ENCODE results near the gene TMF1. TPM values are rescaled to one million over a fixed set of nuclear protein-coding genes. Genes with fewer than 3 reads are reported as not detected.

The TMF1 gene
- total RNA-seq, 1 experiment from 2014 or later, result 14.8 TPM

DNA sequence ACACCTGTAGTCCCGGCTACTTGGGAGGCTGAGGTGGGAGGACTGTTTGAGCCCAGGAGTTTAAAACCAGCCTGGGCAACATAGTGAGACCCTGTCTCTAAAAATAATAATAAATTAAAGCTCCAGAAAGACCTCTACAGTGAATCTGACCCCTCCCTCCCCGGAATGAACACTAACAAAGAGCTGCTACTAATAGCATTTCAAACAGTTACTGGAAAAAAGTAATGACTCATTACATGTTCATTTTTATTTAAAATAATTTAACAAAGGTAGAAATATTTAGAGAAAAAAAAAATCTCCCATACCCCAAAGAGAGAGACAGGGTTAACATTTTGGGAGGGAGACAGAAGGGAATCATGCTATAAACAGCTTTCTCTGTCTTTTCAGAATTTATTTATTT is 30.2 kb upstream of the TMF1 start:
- in situ Hi-C loops (cut with HindIII; ENCODE audit: low pct_unique_long_range_greater_than_20kb, low sequenced_read_pairs), result no loop called here
- no peak for DNase-seq (ENCODE audit: low read depth, low spot score)

DNA sequence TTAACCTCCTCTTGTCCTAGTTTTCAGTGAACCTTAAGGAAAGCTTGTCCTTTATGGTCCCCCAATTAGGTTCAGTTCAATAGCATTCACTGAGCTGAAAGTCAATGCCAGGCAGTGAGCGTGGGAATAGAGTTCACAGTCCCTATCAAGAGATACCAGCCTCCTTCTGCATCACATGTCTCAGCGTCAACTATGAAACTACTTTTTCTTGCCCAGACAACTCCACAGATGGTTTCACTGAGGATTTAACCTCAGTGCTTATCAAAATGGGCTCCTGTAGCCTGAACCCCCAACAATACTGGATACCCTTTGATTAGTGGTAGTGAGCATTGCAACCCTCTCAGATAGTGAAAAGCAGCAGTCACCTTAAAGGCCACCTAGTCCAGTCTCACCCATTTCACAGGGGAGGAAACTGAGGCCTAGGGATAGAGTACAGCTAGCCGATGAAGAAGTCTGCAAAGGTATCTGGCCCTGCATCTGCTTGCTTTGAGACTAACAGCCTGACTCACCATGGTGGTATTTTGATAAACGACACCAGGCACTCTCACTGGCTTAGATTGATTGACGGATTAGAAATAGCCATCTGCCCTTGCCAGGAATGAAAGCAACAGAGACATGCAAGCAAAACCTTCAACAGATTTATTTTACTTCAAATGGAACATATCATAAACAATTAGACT is 29.6 kb upstream of the TMF1 start:
- in situ Hi-C loops (cut with HindIII; ENCODE audit: low pct_unique_long_range_greater_than_20kb, low sequenced_read_pairs), result no loop called here

DNA sequence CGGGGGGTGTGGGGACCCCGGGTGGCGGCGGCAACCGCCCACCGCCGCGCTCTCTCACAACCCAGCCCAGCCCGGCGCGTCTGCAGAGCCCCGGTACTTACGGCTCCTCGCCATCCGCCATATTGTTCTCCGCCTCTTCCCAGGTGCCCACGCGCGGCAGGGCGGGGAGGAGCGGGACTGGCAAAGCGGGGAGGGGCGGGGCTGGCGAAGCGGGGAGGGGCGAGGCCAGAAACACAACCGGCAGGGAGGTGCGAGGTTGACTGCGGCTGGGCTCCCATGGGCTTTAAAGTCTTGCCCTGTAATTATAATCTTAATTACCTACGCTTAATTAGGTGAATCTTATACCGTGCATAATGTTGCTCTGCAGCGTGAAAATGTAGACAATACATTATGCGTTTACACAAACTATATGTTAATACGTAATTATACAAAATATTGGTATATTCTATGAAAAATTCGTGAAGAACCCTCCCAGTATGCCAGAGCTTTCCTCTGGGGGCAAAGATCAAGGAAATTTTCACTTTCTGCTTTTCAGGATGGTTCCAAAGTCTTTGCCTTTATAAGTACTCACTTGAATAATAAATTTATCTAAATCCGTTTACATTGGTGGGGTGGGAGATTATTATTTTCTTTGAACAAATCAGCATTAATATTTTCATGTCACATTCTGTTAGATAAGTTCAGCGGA is 28.2 kb upstream of the TMF1 start, which contains the start of gene UBA3:
TSS of gene UBA3 (minus strand) at position 133 of the 688 bp plus-strand sequence. CDS start at position 121, 12 bp downstream.
- DNase-seq (ENCODE audit: low read depth, low spot score), result peak; percentile 86
- in situ Hi-C loops (cut with HindIII; ENCODE audit: low pct_unique_long_range_greater_than_20kb, low sequenced_read_pairs), result no loop called here

More for the DNA sequence above, 29.6 kb upstream of the TMF1 start:
- no peak for DNase-seq (ENCODE audit: low read depth, low spot score)

DNA sequence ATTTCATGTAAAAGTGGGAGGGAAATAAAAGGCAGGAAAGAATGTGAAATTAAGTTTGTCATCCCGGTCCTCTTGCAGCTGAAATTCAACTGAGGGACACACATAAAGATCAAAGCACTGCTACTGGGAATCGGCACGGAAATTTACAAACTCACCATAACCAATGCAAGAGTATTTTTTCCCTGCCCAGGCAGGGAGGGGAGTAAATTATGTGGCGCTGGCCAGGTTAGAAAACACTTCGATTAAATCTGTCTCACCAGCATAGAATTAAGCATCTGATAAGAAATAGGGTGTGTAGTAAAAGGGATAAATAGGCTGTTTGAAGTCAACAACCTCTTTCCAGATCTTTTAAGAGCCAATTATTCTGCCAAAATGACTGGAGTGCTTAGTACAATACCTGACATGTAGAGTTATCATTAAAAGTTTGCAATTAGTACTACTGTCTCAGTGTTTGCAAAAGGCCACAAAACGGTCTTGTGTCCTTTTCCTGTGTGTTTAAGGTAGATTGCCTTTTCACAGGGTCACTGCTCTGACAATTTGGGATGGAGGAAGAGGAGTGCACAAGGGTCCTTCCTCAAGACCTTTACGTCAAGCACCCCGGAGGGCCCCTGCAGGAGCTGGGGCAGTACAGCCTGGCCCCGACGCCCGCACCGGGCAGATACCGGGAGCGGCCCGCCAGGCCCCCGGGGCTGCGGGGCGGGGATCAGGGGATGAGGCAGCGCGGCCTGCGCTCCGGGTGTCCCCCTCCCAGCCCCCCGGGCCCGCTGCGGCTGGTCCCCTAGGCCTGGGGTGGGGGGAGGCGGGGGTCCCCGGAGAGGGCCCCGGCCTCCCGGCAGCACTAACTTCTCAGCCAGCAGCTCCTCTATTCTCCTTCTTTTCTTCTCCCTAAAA is 27.4 kb upstream of the TMF1 start:
- DNase-seq (ENCODE audit: low read depth, low spot score), result no peak
- in situ Hi-C loops (cut with HindIII; ENCODE audit: low pct_unique_long_range_greater_than_20kb, low sequenced_read_pairs), result no loop called here

DNA sequence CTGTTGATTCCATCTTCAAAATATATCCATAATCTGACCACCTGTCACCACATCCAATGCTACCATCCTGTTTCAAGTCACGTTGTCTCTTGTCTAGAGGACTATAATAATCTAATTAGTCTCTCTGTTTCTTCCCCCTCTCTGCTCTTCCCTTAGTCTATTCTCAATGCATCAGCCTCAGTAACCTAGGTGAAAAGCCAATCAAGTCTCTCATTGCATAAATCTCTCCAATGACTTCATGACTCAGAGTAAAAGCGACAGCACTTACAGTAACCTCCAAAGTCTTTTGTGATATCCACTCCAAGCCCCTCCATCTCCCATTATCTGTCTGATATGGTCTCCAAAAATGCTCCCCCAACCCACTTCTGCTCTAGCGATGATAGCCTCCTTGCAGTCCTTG is 20.8 kb upstream of the TMF1 start:
- in situ Hi-C loops (cut with HindIII; ENCODE audit: low pct_unique_long_range_greater_than_20kb, low sequenced_read_pairs), result no loop called here
- no peak for DNase-seq (ENCODE audit: low read depth, low spot score)

DNA sequence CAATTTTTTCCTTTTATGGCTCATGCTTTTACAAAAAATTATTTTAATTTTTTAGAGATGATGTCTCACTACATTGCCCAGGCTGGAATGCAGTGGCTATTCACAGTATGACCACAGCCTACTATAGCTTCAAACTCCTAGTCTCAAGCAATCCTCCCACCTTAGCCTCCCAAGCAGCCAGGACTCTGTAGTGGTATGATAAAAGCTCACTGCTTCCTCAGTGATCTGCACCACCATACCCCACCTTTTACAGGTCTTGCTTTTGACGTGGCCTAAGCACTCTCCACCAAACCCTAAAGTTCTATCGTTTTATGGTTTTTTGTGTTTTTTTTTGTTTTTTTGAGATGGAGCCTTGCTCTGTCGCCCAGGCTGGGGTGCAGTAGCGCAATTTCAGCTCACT is 14.0 kb upstream of the TMF1 start:
- DNase-seq (ENCODE audit: low read depth, low spot score), result no peak
- in situ Hi-C loops (cut with HindIII; ENCODE audit: low pct_unique_long_range_greater_than_20kb, low sequenced_read_pairs), result no loop called here

DNA sequence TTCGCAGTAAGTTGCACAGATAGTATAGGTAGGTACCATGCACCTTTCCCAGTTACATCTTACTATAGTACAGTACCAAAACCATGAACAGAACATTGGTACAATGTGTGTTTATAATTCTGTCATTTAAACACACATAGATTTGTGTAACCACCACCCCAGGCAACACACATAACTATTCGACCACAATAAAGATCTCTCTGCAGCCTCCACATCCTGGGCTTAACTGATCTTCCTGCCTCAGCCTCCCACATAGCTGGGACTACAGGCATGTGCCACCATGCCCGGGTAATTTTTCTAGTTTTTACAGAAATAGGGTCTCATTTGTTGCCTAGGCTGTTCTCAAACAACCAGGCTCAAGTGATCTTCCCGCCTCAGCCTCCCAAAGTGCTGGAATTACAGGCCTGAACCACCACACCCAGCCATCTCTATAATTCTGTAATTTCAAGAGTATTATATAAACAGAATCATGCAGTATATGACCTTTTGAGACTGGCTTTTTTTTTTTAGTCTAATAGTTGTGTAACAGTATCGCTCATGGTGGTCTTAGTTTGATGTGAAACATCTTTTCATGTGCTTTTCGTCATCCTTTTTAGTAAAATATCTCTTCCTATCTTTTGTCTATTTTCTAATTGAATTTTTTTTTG is 13.3 kb upstream of the TMF1 start:
- DNase-seq (ENCODE audit: low read depth, low spot score), result no peak
- in situ Hi-C loops (cut with HindIII; ENCODE audit: low pct_unique_long_range_greater_than_20kb, low sequenced_read_pairs), result no loop called here

DNA sequence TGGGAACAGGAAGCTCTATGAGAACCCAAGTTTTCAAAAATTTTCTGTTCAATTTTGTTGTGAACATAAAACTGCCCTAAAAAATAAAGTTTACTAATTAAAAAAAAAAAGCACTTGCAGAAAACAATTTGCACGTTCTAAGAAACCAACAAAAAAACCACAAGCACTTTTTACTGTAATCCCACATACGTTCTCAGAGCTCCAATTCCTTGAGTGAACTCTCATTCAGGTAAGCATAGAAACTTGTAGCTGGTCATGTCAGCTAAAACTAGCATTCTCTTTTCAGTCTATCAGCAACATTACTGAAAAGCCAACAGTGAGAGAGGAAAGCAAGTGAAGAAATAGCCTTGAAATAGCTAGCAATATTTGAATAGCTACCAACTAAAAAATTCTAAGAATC is 11.5 kb upstream of the TMF1 start:
- in situ Hi-C loops (cut with HindIII; ENCODE audit: low pct_unique_long_range_greater_than_20kb, low sequenced_read_pairs), result no loop called here

DNA sequence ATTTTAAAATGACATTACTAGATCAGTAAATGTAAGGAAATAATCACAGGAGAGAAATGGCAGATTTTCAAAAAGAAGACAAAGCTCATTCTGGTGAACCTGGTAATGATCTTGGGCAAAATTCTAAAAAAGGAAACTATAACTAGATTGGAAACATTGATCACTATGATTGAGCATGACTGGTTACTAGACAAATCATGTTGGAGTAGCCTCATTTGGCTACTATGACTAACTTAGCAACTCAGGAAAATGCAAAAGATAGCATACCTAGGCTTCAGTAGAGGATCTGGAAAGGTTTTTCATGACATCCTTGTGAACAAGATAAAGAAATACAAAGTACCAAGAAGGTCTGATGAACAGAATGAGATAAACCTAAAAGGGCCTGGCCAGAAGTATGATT is 7.6 kb upstream of the TMF1 start:
- in situ Hi-C loops (cut with HindIII; ENCODE audit: low pct_unique_long_range_greater_than_20kb, low sequenced_read_pairs), result no loop called here
- DNase-seq (ENCODE audit: low read depth, low spot score), result no peak

More for the DNA sequence above, 11.5 kb upstream of the TMF1 start:
- DNase-seq (ENCODE audit: low read depth, low spot score), result no peak

DNA sequence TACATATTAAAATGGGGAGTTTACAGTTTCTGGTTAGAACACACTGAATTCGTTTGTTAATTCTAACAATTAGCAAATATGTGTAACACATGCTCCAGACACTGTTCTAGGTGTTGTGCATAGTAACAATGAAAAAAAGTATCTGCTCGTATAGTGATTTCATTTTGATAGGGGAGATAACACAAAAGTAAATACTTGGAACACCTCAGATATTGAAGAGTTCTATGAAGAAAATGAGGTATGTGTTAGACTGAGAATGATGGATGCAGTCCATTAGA is 6.8 kb upstream of the TMF1 start:
- no peak for DNase-seq (ENCODE audit: low read depth, low spot score)
- in situ Hi-C loops (cut with HindIII; ENCODE audit: low pct_unique_long_range_greater_than_20kb, low sequenced_read_pairs), result no loop called here

DNA sequence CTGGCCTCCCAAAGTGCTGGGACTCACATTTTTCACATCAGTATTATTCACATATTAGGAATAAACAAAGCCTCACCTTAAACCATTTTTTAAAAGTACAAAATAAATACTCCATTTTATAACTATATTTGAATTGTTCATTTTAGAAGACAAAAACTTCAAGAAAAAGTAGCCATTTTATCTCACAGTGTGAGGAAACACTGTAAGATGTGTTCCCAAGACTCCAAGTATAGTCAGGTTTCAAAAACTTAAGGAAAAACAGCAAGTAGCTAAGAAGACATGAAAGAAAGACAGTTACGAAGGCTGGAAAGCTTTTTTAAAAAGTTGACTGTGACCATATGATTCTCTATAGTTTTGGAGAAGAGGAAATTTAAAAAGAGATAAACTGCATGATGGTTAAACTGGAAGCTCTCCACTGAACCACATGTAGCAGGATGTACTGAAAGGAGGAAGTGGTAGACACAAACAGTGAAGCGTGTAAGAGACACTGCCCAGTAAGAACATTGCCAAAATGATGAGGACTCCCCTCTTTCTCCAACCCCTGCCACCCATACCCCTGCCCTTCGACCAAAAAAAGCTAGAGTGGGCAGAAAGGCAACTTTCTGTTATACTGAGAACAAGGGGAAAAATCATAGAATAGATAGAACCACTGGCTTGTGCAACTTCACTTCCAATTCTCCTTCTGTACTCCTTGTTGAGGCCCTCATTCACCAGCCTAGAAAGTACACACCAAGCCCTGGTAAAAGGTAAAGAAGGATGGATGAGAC is 6.2 kb upstream of the TMF1 start:
- in situ Hi-C loops (cut with HindIII; ENCODE audit: low pct_unique_long_range_greater_than_20kb, low sequenced_read_pairs), result no loop called here
- no peak for DNase-seq (ENCODE audit: low read depth, low spot score)

DNA sequence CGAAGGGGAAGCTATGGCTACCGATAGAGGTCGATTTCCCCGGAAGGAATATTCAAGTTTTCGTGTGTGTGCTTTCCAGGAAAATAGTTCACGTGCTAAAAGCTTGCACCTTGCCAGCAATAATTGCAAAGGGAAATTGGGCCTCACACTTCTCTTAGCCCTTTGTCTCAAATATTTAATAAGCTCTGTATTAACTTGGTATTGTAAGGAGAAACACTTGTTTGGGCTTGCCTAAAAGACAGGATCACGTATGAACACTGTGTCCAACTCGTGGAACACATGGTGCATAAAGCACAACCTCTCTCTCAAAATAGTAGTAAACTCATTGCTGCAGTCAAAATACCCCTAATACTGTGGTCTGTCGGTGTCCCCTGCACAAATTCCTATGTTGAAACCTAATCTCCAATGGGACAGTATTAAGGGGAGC is 352 bp upstream of the TMF1 start:
- in situ Hi-C loops (cut with HindIII; ENCODE audit: low pct_unique_long_range_greater_than_20kb, low sequenced_read_pairs), result no loop called here
- no peak for DNase-seq (ENCODE audit: low read depth, low spot score)

DNA sequence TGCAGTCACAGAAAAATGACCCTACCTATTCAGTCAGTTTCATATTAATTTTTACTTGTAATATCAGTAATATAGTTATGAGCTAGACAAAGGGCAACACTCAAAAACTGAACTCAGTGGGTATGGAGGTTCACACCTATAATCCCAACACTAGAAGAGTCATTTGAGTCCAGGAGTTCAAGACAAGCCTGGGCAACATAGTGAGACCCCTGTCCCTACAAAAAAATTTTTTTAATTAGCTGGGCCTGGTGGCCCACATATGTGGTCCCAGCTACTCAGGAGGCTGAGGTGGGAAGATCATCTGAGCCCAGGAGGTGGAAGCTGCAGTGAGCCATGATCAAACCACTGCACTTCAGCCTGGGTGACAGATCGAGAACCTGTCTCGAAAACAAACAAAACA is 3.1 kb downstream of the TMF1 start:
- no peak for DNase-seq (ENCODE audit: low read depth, low spot score)
- in situ Hi-C loops (cut with HindIII; ENCODE audit: low pct_unique_long_range_greater_than_20kb, low sequenced_read_pairs), result no loop called here

DNA sequence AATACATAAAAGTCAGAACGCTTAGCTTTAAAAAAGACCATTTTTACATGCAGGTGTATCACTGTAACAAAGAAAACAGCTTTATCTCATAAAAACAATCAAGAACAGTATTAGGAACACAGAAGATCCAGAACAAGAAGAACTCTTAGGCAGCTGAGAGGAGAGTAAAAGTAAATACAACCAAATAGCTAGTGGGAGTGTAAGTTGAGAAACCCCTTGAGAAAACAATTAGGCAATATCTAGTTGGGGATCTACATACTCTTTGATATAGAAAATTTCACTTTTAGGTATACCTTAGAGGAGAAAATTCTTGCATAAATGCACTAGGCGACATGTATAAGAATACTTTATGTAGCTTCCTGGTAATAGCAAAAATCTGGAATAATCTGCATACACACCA is 7.5 kb downstream of the TMF1 start:
- in situ Hi-C loops (cut with HindIII; ENCODE audit: low pct_unique_long_range_greater_than_20kb, low sequenced_read_pairs), result no loop called here
- DNase-seq (ENCODE audit: low read depth, low spot score), result no peak

DNA sequence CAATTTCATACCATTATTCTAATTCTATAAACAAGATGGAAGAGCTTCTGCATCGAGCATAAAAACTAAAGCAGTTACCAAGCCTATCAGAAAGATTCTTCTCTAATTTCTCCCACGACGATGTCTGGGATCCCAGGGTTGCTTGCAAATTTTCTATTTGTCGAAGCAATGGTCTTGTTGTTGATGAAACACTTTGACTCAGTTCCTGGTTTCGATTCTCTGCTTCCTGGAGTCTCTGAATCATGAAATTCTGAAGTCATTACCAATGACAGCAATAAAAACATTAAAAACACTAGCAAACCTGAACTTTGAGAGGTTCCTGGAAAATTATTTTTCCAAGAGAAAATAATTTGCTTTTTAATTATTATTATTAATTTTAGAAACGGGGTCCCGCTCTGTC is 18.7 kb downstream of the TMF1 start:
- in situ Hi-C loops (cut with HindIII; ENCODE audit: low pct_unique_long_range_greater_than_20kb, low sequenced_read_pairs), result no loop called here
- no peak for DNase-seq (ENCODE audit: low read depth, low spot score)

DNA sequence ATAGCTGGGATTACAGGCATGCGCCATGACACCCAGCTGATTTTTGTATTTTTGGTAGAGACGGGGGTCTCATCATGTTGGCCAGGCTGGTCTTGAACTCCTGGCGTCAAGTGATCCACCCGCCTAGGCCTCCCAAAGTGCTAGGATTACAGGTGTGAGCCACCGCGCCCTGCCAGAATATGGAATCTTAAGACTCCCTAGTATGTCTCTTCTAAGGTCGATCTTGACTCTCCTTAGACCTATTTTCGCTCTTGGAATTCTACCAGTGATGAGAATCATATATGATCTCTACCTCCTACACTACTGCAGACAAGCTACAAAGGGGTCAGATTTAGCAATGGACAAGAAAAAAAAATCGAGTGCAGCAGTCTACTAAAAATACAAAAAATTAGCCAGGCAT is 19.4 kb downstream of the TMF1 start:
- in situ Hi-C loops (cut with HindIII; ENCODE audit: low pct_unique_long_range_greater_than_20kb, low sequenced_read_pairs), result no loop called here
- no peak for DNase-seq (ENCODE audit: low read depth, low spot score)

DNA sequence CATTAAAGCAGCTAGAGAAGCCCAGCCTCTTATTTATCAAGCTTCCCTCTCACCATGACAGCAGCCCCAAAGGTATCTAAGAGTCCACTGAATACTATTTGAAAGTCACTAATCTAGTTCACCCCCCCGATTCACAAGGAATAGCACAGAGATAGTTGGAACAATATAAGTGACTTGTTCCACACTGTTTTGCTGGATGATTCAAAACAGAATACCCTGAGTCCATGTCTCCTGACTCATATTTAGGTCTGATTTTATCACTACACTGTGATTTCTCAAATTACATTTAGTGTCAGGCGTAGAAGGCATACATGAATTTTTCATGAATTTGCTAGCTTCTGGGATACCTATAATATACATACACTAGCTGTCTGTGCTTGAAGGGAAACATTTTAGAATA is 20.0 kb downstream of the TMF1 start:
- in situ Hi-C loops (cut with HindIII; ENCODE audit: low pct_unique_long_range_greater_than_20kb, low sequenced_read_pairs), result no loop called here
- no peak for DNase-seq (ENCODE audit: low read depth, low spot score)

Measured in SK-MEL-5 (cell line).